Fibroblast of peridontal ligament (primary cell): ENCODE measurements around the gene PHLDA2.

Experiments
- DNase-seq: peaks from one replicate; pipeline ENCODE4 v3.0.0-alpha.2; 2010; ENCODE audit errors: extremely low read depth

PHLDA2 gene

DNA sequence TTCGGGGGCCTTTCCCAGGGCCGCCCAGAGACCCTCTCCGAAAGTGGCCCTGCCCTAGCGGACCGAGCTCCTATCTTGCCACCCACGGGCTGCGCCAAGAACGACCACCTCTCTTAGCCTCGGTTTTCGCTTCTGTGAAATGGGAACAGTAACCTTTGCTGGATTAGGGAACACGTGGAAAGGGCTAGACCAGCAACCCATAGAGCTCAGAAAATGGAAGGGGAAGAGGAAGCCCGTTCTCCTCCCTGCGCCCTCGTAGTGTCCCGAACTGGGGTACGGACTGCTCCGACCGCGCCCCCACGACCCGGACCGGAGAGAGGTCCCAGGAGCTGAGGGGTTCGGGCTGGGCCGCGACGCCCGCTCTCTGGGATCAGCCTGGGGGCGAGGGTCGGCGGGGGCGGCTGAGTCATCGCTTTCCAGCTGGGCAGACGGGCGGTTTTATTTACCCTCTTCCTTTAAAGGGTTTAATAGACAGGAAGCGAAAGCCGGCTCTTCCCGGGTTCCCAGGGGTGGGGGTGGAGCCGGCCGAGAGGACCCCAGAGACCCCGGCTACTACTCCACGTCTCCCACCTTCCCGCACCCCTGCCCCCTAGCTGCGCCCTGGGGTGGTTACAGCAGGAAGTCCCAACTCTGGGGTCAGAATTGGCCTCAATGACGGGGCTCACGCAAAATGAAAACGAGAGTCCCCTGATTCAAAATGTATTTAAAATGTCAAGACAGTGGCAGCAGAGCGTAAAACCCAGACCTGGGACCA is 907 bp upstream of the PHLDA2 start:
- DNase-seq: peak; percentile 29

DNA sequence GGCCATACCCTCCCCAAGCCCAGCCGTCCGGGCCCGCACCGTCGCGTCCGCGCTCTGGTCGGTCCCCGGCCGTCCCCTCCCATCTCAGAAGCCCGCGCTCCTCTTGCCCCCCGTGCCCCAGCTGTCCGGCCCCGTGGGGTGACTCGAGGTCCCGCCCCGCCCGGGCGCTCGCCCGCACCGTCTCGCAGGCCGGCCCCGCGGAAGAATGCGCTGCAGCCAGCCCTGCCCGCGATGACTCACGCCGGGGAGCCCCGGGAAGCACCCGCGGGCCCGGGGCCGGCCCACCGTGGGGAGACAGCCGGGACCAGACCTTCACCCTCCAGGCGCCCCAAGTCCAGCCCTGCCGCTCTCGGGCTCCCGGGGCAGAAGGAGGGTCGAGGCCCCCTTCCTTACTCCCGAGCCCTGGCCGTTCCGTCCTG is 320 bp upstream of the PHLDA2 start:
- peak; percentile 61 for DNase-seq

DNA sequence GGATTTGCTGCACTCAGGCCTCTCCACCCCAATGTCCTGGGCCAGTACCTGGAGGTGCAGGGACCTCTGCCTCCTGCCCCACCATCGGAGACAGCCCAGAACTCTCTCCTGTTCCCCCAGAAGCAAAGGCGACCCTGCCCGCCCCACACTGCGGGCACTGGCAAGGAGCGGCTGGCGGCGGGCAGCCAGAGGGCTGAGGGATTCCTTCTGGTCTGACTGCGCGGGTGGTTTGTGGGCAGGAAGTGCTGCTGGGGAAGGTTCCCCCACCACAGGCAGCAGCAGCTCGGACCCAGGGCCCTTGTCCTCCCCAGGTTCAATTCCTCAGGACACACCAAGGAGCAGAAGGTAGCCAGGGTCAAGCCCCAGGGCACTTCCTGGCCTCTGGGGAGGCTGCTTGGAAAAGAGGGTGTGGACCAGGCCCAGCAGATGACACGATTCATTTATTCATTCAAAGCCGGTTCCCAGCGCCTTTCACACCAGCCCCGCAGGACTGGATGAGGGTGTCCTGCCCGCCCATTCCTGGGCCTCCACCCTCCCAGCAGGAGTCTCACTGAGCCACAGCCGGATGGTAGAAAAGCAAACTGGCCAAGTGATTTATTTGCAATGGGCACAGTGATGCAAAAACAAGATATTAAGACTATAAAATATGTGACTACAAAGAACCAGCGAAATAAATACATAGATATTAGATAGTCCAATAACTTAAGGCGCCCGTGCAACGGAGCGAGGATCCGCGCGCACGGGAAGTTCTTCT is 1.2 kb downstream of the PHLDA2 start:
- DNase-seq: peak; percentile 39

DNA sequence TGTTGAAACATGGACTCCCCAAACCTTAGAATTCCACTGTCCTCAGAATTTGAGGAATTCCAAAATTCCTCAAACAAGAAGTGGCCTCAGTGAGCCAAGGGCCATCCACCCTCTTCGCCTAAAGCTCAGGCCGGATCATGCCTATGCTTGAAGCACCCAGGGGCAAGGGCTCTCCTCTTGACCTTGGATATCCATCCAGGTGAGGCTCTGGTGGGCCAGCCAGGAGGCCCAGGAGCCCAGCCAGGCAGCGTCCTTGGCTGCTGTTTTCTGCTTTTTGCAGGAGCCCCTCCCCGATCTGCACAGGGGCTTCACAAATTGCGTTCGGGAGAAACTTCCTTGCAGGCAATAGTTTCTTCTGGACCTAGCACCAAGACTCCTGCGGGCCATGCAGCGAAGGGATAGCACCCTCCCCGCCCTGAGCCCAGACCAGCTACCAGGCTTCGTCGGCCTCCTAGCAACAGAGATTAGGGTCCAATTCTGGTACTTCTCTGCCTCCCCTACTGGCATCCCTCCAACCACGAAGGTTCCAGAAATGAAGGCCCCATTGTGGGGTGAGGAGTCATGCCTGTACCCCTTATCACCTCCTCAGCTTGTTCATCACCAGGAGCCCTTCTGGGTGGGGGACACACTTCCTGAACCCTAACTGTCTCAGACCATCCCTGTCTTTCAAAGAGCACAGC is 2.0 kb downstream of the PHLDA2 start:
- no peak for DNase-seq

DNA sequence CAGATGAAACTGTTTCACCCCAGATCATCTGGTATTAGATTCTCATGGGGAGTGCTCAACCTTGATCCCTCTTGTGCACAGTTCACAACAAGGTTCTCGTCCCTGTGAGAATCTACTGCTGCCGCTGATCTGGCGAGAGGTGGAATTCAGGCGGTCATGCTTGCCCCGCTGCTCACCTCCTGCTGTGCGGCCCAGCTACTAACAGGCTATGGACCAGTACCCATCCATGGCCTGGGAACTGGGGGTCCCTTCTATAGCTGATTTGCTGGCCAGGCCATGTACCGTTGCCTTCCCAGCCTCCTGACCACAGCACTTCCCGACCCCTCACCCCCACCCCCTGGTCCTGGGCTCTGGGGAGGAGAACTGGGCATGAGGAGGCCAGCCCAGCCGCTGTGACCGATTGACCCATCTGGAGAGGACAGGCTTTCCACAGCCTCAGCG is 2.6 kb downstream of the PHLDA2 start:
- no peak for DNase-seq

DNA sequence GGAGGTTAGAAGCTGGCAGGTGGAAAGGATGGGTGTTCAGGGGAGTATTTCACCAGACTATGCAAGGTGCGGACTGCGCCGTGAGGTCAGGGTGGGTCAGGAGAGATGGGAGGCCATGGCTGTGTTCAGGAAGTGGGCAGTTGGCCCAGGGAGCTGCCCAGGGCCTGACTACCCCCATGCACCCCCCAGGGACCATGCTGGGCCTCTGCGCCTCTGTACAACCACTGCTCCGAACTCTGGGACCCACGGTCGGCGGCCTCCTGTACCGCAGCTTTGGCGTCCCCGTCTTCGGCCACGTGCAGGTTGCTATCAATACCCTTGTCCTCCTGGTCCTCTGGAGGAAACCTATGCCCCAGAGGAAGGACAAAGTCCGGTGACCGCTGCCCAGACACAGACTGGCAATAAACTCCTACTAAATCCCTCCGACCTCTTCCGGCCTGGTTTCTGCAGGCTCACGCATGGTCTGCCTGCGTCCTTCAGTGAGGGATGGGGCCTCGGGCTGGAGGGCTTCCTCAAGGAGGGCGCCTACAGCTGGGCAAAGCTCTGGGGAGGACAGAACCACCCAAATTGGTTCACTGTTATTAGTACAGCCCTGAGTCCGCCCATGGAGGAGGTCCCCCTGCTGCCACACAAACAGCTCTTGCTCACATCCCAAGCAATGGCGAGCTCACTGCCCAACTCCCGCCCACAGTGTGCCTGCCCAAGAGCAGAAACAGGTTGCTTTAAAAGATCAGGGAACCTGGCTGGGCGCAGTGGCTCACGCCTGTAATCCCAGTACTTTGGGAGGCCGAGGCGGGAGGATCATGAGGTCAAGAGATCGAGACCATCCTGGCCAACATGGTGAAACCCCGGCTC is 4.2 kb downstream of the PHLDA2 start:
- no peak for DNase-seq

DNA sequence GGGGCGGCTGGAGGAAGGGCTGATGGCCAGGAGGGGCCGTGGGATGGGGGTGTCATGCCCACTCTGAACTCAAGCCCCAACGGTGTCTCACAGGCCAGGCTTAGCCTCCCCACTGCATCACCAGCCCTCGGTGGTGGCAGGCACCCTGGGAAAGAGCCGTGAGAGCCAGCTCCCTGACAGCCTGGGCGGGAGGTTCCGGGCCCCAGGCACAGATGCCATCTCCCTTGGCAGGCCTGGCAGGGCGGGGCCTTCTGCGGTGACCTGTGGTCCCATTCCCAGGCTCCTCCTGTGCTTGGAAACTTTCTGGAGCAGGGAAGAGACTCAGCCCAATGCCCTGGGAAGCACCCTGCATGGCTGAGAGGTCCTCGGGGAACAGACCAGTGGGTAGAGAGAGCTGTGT is 4.8 kb downstream of the PHLDA2 start:
- DNase-seq: no peak

DNA sequence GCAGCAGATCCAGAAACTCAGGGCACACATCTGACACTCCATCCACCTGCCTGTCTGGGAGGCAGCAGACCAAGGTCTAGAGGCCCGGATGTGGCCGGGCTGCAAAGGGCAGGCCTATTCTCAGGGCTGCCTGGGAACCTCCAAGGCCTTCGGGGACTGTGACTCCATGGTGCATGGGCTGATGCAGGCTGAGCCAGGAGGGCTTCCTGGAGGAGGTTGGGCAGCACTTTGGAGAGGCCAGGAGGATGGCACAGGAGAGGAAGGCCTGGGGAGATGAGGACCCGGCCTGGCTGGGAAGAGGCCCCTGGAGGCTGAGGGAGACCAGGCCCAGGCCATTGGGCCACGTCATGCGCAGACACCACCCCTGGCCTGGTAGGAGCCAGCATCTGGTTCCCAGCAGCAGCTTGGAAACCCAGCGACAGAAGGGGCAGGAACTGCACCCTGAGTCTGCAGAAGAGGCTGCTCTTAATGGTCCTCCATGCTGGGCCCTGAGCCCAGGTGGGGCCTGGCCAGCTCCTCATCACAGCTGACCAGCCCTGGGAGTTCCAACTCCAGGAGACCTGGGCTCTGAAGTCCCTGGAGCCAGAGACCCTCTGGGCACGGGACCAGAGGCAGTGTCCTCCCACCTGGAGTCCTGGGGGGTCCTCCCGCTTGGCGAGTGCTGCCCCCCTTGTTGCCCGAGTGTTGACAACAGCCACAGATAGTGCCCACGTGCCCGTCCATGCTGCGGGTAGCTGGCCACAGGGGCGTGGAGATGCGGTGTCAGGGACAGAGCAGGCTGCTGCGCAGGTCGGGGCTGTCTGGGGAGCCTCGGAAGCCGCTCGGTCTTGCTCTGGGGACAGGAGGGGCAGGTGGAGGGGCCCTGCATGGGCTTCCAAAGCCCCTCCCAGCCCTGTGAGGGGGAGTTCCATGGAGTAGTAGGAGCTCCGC is 5.5 kb downstream of the PHLDA2 start:
- no peak for DNase-seq

DNA sequence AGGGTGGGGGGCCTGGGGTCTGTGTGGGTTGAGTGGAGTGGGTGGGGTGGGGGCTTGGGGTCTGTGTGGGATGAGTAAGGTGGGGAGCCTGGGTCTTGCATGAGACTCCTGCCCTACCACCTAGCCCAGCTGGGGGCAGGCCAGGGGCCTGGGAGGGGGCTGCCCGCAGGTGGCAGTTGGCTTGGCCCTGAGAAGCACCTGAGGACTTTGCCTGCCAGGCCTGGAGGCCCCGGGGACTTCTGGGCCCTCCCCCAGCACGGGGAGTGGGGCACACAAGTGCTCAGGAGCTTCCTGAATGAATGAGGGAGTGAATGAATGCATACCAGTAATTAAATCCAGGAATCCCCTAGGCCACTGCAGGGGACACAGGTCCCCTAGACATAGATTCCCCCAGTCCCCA is 6.6 kb downstream of the PHLDA2 start:
- DNase-seq: no peak

DNA sequence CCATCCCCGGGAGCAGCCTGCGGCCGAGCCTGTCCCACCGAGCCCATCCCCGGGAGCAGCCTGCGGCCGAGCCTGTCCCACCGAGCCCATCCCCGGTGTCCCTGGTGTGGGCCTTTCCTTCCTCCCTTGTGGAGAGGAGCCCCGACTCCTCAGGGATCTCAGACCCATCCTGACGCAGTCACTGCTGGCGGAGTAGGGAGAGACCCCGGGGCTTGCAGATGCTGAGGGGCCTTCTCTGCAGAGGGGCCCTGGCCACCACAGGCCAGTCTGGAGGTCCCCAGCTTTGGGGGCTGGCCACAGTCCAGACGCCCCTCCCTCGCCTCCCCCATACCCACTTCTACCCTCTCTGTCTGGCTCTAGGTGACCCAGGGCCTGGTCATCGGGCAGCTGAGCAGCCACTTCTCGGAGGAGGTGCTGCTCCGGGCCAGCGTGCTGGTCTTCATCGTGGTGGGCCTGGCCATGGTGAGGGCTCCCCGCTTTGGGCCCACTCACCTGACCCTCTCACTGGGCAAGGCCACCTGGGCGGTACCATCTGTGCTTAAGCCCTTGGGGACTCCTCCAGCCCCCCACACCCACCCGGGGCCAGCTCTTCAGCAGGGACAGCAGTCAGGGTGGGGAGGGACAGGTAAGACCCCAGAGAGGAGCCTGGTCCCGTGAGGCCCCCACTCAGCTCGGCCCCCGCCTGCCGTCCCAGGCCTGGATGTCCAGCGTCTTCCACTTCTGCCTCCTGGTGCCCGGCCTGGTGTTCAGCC is 7.3 kb downstream of the PHLDA2 start:
- no peak for DNase-seq

DNA sequence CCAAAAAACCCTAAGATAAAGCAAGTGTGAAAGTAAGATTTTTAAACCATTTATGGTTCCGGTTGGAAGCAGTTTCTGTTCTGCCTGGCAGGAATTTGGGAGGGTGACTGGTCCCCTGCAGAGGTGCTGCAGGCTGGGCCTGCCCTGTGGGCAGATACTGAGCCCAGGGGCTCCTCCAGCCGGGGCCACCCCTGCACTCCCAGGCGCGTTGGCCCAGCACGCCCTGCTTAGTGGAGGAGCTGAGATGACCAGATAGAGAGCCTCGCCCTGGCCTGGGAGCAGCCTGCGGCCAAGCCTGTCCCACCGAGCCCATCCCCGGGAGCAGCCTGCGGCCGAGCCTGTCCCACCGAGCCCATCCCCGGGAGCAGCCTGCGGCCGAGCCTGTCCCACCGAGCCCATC is 8.0 kb downstream of the PHLDA2 start:
- DNase-seq: no peak

DNA sequence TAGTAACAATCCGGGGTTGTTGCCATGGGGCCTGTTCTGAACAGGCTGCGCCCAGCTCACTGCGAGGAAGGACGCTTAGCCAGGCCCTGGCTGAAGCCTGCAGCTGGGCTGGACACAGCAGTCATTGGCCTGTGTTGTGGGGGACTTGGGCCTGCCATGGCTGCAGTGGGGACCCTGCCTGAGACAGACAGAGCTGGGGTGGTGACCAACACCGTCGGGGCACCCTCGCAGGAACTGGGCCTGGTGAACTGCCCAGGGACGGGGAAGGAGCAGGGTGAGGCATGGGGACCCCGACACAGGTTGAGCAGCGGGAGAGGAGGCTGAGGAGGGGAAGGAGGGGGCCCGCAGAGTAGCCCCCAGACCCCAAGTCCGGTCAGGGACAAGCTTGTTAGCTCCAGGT is 8.9 kb downstream of the PHLDA2 start:
- DNase-seq: no peak

DNA sequence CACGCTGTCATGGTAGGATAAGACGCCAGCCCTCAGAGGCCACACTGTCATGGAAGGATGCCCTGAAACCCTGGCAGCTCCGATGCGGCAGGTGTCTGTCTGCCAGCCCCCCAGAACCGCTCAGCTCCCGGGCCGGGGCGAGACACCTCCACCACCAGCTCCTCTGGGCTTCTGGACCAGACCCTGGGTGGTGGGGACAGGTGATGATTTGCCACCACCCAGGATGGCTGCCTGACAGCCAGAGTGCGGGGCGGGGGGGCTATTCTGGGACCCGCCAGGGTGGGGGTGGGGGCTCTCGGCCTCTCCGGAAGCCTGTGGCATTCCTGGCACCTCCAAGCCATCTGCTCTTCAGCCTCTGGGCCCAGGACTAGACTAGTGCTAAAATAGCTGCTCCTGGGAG is 9.4 kb downstream of the PHLDA2 start:
- DNase-seq: no peak

DNA sequence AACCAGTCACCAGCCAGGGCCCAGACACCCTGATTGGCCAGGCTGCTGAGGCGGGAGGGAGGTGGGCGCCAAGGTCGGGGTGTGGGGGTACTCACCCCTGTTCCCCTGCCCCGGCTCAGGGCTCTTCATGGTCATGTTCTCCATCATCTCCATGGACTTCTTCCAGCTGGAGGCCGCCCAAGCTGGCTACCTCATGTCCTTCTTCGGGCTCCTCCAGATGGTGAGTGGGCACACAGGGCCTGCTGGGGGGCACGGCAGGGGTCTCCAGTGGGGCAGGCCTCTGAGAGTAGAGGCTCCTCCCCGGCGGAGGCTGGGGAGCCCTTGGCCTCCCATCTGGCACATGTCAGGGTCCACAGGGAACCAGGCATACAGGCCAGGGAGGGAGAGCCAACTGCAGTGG is 10.0 kb downstream of the PHLDA2 start:
- no peak for DNase-seq

DNA sequence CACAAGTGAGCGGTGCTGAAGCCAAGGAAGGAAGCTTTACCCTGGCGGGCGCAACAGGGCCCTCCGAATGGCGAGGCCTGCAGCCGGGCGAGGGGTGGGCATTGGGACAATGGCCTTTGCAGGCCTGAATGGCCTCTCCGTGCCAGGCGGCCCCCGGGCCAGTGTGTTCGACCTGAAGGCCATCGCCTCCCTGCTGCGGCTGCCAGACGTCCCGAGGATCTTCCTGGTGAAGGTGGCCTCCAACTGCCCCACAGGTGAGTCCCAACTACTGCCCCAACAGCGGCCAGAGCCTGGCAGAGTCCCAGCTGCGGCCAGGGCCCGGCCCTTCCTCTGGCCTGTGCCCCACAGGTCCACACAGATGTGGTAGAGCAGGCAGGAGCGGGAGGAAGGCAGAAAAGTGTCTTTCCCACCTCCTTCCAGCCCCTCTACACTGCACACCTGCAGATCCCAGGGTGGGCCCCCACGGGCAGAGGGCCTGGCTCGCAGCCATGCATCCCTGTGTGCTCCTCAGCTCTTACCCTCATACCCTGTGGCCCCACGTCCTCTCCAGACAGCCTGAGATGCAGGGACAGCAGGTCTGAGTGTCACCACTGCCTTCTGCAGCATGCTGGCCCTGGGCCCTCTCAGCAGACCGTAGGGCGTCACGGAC is 11.3 kb downstream of the PHLDA2 start:
- no peak for DNase-seq

DNA sequence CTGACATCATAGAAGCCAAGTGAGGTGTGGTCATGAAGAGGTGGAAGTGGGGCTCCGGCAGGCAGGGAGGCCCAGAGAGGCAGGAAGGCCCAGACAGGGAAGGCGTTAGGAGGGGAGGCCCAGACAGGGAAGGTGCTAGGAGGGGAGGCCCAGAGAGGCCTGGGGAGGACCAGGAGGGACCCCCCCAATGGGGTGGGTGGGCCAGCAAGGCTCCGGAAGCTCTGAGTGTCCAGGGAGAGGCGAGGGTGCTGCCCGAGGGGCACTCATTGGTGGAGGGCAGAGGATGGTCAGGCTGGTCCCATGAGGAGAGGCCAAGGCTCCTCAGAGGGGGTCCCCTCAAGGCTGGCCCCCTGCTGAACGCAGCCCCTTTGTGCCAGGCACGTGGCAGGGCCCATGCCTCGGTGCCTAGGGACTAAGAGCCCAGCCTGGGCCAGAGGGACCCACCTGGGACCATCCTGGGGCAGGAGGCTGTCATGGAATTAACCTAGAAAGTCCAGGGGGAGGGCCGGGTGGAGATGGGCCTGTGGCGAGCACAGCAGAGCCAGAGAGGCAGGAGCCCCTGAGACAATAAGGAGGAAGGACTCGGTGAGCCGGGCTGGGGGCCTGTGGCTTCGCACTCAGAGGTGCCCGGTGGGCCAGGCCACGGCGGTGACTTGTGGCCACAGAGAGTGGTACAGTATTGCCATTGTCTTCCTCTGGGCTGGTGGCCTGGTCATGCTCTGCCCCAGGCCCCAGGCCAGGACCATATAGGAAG is 12.2 kb downstream of the PHLDA2 start:
- no peak for DNase-seq

DNA sequence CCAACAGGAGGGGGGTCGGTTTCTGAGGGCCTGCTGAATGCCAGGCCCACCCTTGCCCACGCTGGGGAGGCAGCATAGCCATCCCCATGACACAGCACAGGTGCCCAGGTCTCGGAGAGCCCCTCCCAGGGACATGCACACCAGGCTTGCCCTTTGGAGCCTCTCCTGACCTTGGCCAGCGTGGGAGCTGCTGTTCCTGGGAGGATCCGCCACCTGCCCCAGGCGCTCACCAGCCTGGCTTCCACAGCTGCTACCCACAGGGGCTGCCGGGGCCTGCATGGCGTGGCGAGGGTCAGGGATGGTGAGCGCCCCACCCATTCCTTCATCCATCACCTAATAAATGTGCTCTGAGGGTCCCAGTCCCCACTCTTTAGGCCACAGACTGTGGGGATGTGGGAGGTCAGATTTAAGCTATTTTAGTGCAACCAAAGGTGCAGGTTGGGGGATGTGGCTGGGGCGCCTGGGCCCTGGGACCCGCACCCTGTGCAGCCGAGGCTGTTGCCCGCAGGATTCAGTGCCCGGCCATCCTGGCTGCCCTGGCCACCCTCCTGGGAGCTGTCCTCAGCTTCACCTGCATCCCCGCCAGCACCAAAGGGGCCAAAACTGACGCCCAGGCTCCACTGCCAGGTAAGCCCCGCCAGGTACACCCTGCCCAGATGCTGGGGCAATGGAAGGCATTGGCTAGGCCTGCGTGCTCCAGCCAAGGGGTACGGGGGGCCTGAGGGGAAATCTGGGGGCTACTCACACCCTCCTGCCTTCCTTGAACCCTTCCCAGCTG is 12.9 kb downstream of the PHLDA2 start:
- no peak for DNase-seq

DNA sequence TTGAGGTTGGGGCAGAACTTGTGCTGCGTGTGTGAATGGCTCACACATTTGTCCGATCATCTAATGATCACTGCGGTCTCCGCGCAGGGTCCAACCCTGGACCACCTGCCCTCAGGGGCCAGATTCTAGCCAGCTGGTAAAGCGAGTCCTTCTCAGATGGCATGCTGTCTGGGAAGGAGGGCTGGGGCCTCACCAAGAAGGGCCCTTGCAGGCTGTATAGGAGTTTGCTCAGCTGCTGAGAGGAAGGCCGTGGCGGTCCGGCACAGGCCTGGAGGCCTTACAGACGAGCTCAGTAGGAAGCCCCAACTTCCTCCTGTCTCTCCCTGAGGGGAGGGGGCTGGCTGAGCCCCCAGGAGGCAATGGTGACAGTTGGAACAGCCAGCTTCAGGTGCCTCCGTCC is 13.7 kb downstream of the PHLDA2 start:
- no peak for DNase-seq
